Transverse colon (tissue), 4 donors: ENCODE data around the gene DVL1. TPM values are rescaled to one million over a fixed set of nuclear protein-coding genes. Genes with fewer than 3 reads are reported as not detected.

Source experiments
- DNase-seq: peaks from one replicate; pipeline ENCODE4 v3.0.0-alpha.2; 2019
- H3K27ac ChIP-seq, 4 donors: fragments of 200-600 bp; sonication (generic); 2 replicates each; pipeline ENCODE4 v1.5.1; 2016 to 2018; ENCODE audit warnings: inconsistent platforms in 4 of 4
- H3K27me3 ChIP-seq: fragments of 200-600 bp; sonication (generic); 2 replicates; pipeline ENCODE4 v1.5.1; 2017; ENCODE audit warnings: inconsistent platforms
- H3K36me3 ChIP-seq, 4 donors: fragments of 200-600 bp; sonication (generic); 2 replicates each; pipeline ENCODE4 v1.5.1; 2017 to 2019; ENCODE audit warnings: inconsistent platforms in 4 of 4
- H3K4me1 ChIP-seq, 4 donors: fragments of 200-600 bp; sonication (generic); 2 replicates each; pipeline ENCODE4 v1.5.1; 2017 to 2020; ENCODE audit warnings: inconsistent platforms in 4 of 4
- H3K4me3 ChIP-seq, 4 donors: fragments of 200-600 bp; sonication (generic); 1 replicate in 1 of 4; 2 replicates in 3 of 4; pipeline versions ENCODE4 v1.5.1 to v1.6.1; 2017 to 2019; ENCODE audit warnings: inconsistent platforms in 4 of 4
- H3K9me3 ChIP-seq, 2 donors: fragments of 200-600 bp; sonication (generic); 2 replicates each; pipeline ENCODE4 v1.5.1; 2017 to 2019; ENCODE audit warnings: inconsistent platforms in 2 of 2
- CTCF ChIP-seq, 5 experiments: fragments of 200-600 bp in 3 of 5; fragments of 450-650 bp in 2 of 5; sonication (generic) in 3 of 5; IDR thresholded peaks; 1 replicate in 2 of 5; 2 replicates in 3 of 5; pipeline ENCODE4 v1.5.1; 2016 to 2017; ENCODE audit warnings: antibody characterized with exemption in 5 of 5, inconsistent platforms in 3 of 5, mild to moderate bottlenecking in 2 of 5, moderate library complexity in 1 of 5
- EP300 ChIP-seq: sonication (generic); formaldehyde crosslinking; IDR thresholded peaks from one replicate; pipeline ENCODE4 v1.6.1; 2017; ENCODE audit warnings: antibody characterized with exemption, low read depth
- POLR2A ChIP-seq: fragments of 450-650 bp; IDR thresholded peaks from one replicate; pipeline ENCODE4 v1.6.1; 2016; ENCODE audit warnings: antibody characterized with exemption, mild to moderate bottlenecking, moderate library complexity
- POLR2AphosphoS5 ChIP-seq, 3 donors: sonication (generic); formaldehyde crosslinking; IDR thresholded peaks; one replicate each; pipeline ENCODE4 v1.6.1; 2016; ENCODE audit warnings: antibody characterized with exemption in 3 of 3
- WGBS, 2 donors: methylation state at CpG; one replicate each; pipeline ENCODE4 v1.1.5; 2018; ENCODE audit warnings: low coverage in 1 of 2; 5-methylcytosine and 5-hydroxymethylcytosine counted together
- in situ Hi-C, 4 donors: fragments of 200-750 bp; cut with MboI; loops; one replicate each; pipeline versions ENCODE4 v1.15.0 to v1.15.1; 2017; ENCODE audit warnings: low sequenced_read_pairs in 3 of 4, low pct_ligation_motif_present in 1 of 4, low pct_unique_long_range_greater_than_20kb in 1 of 4
- intact Hi-C: fragments of 100-400 bp; cut with DNase I; formaldehyde crosslinking; loops from one replicate; pipeline ENCODE4 v1.15.1; 2023; ENCODE audit warnings: low total_unique reads
- total RNA-seq, 4 donors: library from RNA; depleted of rRNA; stranded (reverse); fragments of >200 nt; gene quantifications; one replicate each; pipeline ENCODE4 v1.1.0, GENCODE V29; 2016

The DVL1 gene
- total RNA-seq, 4 donors from 2014 or later: 103 to 182 (median 115) TPM

GRCh38 chr1:1326075-1326605, 23.1 kb downstream of the DVL1 start:
- peaks cover 0 to 6% (median 0%) of the 10 kb centered on the region in 4 donors for H3K36me3 ChIP-seq
- peaks cover 24 to 37% (median 27%) of the 10 kb centered on the region in 4 donors for H3K4me1 ChIP-seq
- in situ Hi-C loops: no loop called here
- peak overlapping the region; percentile 90 to 98 (median 92) for H3K27ac ChIP-seq
- H3K9me3 ChIP-seq: no peaks in the 10 kb centered on the region
- 41 to 47% methylated on average over 4 to 8 of the region's 8 CpGs for WGBS, 2 donors
- TF ChIP-seq POLR2AphosphoS5 (IDR thresholded peaks at IDR 0.05) (no peak), EP300 (no peak), POLR2A (no peak), CTCF (IDR thresholded peaks at IDR 0.05) (no peak)
- peaks cover under 1% of the 10 kb centered on the region for H3K27me3 ChIP-seq
- peak overlapping the region in 2 of 4 donors; percentile 89 to 94 for H3K4me3 ChIP-seq
- DNase-seq: no peak
- intact Hi-C loops: no loop called here

- in situ Hi-C loops (no loop called here), intact Hi-C loops (no loop called here)
- H3K4me3 ChIP-seq: peak overlapping the region; percentile 55 to 94 (median 88)
- H3K36me3 ChIP-seq: peaks cover 0 to 6% (median 0%) of the 10 kb centered on the region in 4 donors
- peaks cover 24 to 31% (median 26%) of the 10 kb centered on the region in 4 donors for H3K4me1 ChIP-seq
- H3K9me3 ChIP-seq: no peaks in the 10 kb centered on the region
- no peaks in the 10 kb centered on the region for H3K27me3 ChIP-seq
- TF ChIP-seq POLR2AphosphoS5 (IDR thresholded peaks at IDR 0.05) (no peak), CTCF (IDR thresholded peaks at IDR 0.05) (no peak), EP300 (no peak), POLR2A (no peak)
- WGBS, 2 donors: 16 to 60% methylated on average over 1 to 15 of the region's 16 CpGs
- DNase-seq: peak; percentile 63
- H3K27ac ChIP-seq: peak overlapping the region; percentile 90 to 98 (median 92)
Measured at GRCh38 chr1:1325288-1326074, 23.7 kb downstream of the DVL1 start.

GRCh38 chr1:1324524-1325287, 24.5 kb downstream of the DVL1 start, which contains the start of the genes CPTP and INTS11:
TSS of gene CPTP (plus strand) at chr1:1324802. CDS start at chr1:1326911, 2,109 bp downstream.
TSS of gene INTS11 (minus strand) at chr1:1324660. CDS start at chr1:1324608, 52 bp downstream.
- Histone ChIP-seq H3K27me3 (no peaks in the 10 kb centered on the region), H3K27ac (peak within 1 kb of the TSS; percentile 90 to 98 (median 92)), H3K4me3 (peak within 1 kb of the TSS; percentile 55 to 94 (median 88)), H3K36me3 (peaks cover 0 to 9% (median 0%) of the 10 kb centered on the region in 4 donors), H3K4me1 (peaks cover 24 to 31% (median 26%) of the 10 kb centered on the region in 4 donors), H3K9me3 (no peaks in the 10 kb centered on the region)
- in situ Hi-C loops: no loop called here
- WGBS, 2 donors: 0% methylated on average over 29 of the region's 84 CpGs; no CpG with 5 or more reads in 1 of the 2 donors
- TF ChIP-seq POLR2AphosphoS5 (IDR thresholded peaks at IDR 0.05) (peak; percentile 84 to 94 (median 86)), CTCF (IDR thresholded peaks at IDR 0.05) (no peak), EP300 (no peak), POLR2A (peak; percentile 87)
- peak; percentile 97 for DNase-seq
- intact Hi-C loops: no loop called here
